ENCODE measurements around the gene LORICRIN. TPM values are rescaled to one million over a fixed set of nuclear protein-coding genes. Genes with fewer than 3 reads are reported as not detected.

Gene LORICRIN
- total and polyA plus RNA-seq, 4 donors: not detected

DNA sequence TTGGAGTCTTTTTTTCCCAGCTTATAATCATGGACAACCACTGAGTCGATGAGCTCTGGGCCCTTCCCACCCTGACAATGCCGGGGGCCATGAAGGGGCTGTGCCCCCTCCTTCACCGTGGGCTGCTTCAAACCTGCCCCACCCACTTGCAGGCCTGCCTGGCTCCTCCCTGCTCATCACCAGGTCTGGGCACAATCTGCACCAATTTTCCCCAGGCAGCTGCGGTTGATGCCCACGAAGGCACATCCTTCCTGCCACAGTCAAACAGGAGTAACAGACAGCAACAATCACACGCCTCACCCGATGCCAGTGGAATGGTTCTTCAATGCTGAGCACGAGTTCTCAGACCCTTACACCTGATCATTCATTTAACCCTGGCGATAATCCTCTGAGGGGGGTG, 34.4 kb downstream of the LORICRIN start:
- no peak overlapping the region for H3K27ac ChIP-seq (ENCODE audit: low read depth in 1 of 2, low read length in 2 of 2)
- DNase-seq (ENCODE audit: low spot score): no peak
- 73% methylated on average over 9 of the region's 9 CpGs for WGBS
- H3K9me3 ChIP-seq (ENCODE audit: control insufficient read depth in 4 of 4, low read length in 3 of 4): no peaks in the 10 kb centered on the region
- TF ChIP-seq HNF4A (conservative IDR thresholded peaks at IDR 0.05) (no peak), EGR1 (IDR thresholded peaks at IDR 0.05; ENCODE audit: low read depth in 2 of 2) (no peak), JUND (IDR thresholded peaks at IDR 0.05) (no peak), FOXA1 (IDR thresholded peaks at IDR 0.05) (no peak), HNF4G (IDR thresholded peaks at IDR 0.05) (no peak), YY1 (IDR thresholded peaks at IDR 0.05) (no peak), FOXA2 (IDR thresholded peaks at IDR 0.05) (no peak), RXRA (IDR thresholded peaks at IDR 0.05) (no peak), NR2F2 (IDR thresholded peaks at IDR 0.05) (no peak), TAF1 (conservative IDR thresholded peaks at IDR 0.05) (no peak), RAD21 (IDR thresholded peaks at IDR 0.05) (no peak), GABPA (IDR thresholded peaks at IDR 0.05 in 1 of 2, conservative IDR thresholded peaks at IDR 0.05 in 1 of 2) (no peak), SP1 (IDR thresholded peaks at IDR 0.05) (no peak)
- TF ChIP-seq, protein P1, sequence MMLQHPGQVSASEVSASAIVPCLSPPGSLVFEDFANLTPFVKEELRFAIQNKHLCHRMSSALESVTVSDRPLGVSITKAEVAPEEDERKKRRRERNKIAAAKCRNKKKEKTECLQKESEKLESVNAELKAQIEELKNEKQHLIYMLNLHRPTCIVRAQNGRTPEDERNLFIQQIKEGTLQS (IDR thresholded peaks at IDR 0.05): no peak
- TF ChIP-seq, protein P2, sequence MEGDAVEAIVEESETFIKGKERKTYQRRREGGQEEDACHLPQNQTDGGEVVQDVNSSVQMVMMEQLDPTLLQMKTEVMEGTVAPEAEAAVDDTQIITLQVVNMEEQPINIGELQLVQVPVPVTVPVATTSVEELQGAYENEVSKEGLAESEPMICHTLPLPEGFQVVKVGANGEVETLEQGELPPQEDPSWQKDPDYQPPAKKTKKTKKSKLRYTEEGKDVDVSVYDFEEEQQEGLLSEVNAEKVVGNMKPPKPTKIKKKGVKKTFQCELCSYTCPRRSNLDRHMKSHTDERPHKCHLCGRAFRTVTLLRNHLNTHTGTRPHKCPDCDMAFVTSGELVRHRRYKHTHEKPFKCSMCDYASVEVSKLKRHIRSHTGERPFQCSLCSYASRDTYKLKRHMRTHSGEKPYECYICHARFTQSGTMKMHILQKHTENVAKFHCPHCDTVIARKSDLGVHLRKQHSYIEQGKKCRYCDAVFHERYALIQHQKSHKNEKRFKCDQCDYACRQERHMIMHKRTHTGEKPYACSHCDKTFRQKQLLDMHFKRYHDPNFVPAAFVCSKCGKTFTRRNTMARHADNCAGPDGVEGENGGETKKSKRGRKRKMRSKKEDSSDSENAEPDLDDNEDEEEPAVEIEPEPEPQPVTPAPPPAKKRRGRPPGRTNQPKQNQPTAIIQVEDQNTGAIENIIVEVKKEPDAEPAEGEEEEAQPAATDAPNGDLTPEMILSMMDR (IDR thresholded peaks at IDR 0.05; ENCODE audit: low read depth, low read length, missing input control): no peak
- TF ChIP-seq, protein P3, sequence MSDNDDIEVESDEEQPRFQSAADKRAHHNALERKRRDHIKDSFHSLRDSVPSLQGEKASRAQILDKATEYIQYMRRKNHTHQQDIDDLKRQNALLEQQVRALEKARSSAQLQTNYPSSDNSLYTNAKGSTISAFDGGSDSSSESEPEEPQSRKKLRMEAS (IDR thresholded peaks at IDR 0.05): no peak
- TF ChIP-seq, protein P4, sequence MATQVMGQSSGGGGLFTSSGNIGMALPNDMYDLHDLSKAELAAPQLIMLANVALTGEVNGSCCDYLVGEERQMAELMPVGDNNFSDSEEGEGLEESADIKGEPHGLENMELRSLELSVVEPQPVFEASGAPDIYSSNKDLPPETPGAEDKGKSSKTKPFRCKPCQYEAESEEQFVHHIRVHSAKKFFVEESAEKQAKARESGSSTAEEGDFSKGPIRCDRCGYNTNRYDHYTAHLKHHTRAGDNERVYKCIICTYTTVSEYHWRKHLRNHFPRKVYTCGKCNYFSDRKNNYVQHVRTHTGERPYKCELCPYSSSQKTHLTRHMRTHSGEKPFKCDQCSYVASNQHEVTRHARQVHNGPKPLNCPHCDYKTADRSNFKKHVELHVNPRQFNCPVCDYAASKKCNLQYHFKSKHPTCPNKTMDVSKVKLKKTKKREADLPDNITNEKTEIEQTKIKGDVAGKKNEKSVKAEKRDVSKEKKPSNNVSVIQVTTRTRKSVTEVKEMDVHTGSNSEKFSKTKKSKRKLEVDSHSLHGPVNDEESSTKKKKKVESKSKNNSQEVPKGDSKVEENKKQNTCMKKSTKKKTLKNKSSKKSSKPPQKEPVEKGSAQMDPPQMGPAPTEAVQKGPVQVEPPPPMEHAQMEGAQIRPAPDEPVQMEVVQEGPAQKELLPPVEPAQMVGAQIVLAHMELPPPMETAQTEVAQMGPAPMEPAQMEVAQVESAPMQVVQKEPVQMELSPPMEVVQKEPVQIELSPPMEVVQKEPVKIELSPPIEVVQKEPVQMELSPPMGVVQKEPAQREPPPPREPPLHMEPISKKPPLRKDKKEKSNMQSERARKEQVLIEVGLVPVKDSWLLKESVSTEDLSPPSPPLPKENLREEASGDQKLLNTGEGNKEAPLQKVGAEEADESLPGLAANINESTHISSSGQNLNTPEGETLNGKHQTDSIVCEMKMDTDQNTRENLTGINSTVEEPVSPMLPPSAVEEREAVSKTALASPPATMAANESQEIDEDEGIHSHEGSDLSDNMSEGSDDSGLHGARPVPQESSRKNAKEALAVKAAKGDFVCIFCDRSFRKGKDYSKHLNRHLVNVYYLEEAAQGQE (IDR thresholded peaks at IDR 0.05): no peak
- TF ChIP-seq, protein P5, sequence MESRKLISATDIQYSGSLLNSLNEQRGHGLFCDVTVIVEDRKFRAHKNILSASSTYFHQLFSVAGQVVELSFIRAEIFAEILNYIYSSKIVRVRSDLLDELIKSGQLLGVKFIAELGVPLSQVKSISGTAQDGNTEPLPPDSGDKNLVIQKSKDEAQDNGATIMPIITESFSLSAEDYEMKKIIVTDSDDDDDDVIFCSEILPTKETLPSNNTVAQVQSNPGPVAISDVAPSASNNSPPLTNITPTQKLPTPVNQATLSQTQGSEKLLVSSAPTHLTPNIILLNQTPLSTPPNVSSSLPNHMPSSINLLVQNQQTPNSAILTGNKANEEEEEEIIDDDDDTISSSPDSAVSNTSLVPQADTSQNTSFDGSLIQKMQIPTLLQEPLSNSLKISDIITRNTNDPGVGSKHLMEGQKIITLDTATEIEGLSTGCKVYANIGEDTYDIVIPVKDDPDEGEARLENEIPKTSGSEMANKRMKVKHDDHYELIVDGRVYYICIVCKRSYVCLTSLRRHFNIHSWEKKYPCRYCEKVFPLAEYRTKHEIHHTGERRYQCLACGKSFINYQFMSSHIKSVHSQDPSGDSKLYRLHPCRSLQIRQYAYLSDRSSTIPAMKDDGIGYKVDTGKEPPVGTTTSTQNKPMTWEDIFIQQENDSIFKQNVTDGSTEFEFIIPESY (IDR thresholded peaks at IDR 0.05): no peak
- no peaks in the 10 kb centered on the region for H3K4me1 ChIP-seq (ENCODE audit: control insufficient read depth in 4 of 4, insufficient read depth in 4 of 4, low read length in 3 of 4)
- H3K4me3 ChIP-seq (ENCODE audit: low read depth in 1 of 3, low read length in 3 of 3): no peak overlapping the region
- H3K27me3 ChIP-seq (ENCODE audit: control insufficient read depth in 4 of 4, insufficient read depth in 4 of 4, low read length in 3 of 4): no peaks in the 10 kb centered on the region
- no peak overlapping the region for H3K9ac ChIP-seq (ENCODE audit: low read depth in 1 of 2, low read length in 2 of 2)
- H3K36me3 ChIP-seq (ENCODE audit: control insufficient read depth in 4 of 4, insufficient read depth in 3 of 4, low read depth in 1 of 4, low read length in 3 of 4): no peaks in the 10 kb centered on the region
